HEK293T (cell line): ENCODE data around the gene ICOSLG.
"Not testable (repeated sequence)": the region's sequence is repeated elsewhere in the genome, so short reads cannot be mapped to it uniquely, and the experiment has no call there.

ENCODE experiments used
- FOXK2 ChIP-seq: fragments of 450-650 bp; IDR thresholded peaks from 2 replicates; pipeline ENCODE4 v1.6.1; 2016; ENCODE audit warnings: mild to moderate bottlenecking
- ZNF384 ChIP-seq: fragments of 450-650 bp; IDR thresholded peaks from 2 replicates; pipeline ENCODE4 v1.6.1; 2016

DNA sequence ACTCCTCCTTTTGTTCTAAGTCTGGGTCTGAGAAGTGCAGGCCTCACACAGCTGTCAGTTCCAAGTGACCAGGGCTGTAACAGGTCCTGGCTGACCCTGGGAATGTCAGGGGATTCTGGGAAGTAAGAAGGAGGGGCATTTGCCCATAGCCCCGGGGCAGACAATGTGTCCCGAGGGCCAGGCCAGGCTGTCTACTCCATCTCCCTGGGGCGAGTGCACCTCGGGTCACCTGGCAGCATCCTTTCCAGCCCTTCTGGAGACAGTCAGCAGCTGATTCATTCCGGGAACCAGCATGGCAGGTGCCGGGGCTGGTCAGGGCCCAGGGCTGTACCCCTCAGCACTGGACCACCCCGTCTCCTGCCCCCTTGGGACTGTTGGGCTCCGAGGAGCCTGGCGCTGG lies 13.1 kb downstream of the ICOSLG start:
- not testable (repeated sequence) for TF ChIP-seq ZNF384, FOXK2
